HG03565 (cell line): ENCODE measurements around the gene CLEC2A.

ENCODE experiments used
- ATAC-seq: cut with Tn5 transposase; IDR thresholded peaks from one replicate; pipeline ENCODE4 v1.9.1; 2021; ENCODE audit warnings: mild to moderate bottlenecking, moderate library complexity; ENCODE audit not compliant: unreplicated experiment

The CLEC2A gene

DNA sequence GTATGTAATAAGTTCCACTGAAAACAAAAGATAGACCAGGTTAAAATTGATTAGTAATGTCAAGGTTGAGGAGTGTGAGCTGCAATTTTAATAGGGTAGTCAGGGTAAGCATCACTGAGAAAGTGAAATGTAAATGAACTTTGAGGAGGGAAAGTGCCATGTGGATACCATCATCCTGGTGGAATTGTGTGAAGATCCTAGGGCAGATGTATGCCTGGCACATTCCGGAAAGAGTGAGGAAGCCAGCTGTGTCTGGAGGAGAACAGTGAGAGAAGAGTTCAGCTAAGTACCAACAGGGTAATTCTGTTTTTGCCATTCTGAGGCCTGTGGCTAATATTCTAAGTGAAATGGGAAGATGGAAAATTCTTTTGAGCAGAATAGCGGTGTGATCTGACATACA is 2.9 kb upstream of the CLEC2A start:
- no peak for ATAC-seq

DNA sequence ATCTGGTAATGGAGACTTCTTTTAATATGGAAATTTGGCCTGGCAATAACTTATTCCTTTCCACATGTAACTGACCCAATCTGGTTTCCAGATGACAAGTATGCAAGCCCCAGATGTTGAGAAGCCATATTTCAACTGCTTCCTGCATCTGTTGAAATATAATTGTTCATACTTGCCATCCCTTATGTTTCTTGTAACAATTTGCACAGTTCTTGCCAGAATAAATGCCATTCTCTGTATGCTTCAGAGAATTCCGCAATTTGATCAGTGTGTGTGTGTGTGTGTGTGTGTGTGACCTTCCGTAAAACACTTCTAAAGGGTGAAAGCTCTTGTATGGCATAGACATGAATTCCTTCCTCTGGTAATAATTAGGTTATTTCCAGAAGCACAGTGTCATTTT is 1.8 kb upstream of the CLEC2A start:
- ATAC-seq: no peak

DNA sequence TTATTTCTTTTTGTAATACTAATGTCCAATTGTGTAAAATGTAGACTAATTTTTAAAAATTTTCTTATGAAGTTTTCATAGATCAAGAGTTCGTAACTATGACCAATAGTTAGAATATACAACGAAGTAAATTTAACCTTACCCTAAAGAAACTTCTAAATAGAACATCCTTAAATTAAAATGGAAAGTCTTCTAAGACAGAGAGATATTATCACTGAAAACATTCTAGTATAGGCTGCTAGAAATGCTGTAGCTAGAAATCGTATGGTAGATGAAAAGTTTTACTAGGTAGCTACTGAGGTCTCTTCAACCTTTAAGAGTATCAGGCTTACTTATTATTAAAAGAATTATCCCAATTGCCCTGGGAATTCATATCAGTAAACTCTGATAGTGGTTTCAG is 925 bp downstream of the CLEC2A start:
- no peak for ATAC-seq

DNA sequence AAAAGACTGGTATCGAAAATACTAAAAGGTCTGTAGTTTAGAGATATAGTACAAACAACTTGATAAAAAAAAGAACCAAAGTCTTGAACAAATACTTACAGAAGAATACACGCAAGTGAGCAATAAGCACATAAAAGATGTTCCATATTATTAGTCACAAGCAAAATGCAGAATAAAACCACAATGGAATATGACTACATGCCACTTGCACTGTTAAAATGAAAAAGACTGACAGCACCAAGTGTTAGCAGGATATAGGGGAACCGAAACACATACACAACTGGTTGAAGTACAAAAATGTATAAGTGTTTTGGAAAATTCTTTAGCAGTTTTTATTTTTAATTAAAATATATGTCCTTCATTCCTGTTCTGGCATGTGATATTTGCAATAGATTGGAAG is 3.6 kb downstream of the CLEC2A start:
- no peak for ATAC-seq

DNA sequence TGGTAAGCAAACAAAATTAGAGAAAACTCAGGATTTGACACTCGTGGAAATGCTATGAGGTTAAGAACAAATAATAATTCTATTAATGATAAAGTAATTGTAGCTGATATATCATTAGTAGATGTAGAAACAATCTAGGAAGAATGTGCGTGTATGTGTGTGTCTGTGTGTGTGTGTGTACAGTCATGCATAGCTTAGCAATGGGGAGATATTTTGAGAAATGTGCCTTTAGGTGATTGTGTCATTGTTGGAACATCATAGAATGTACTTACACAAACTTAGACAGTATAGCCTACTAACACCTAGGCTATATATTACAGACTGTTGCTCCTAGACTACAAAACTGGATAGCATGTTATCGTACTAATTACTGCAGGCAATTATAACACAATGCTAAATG is 5.3 kb downstream of the CLEC2A start:
- no peak for ATAC-seq

DNA sequence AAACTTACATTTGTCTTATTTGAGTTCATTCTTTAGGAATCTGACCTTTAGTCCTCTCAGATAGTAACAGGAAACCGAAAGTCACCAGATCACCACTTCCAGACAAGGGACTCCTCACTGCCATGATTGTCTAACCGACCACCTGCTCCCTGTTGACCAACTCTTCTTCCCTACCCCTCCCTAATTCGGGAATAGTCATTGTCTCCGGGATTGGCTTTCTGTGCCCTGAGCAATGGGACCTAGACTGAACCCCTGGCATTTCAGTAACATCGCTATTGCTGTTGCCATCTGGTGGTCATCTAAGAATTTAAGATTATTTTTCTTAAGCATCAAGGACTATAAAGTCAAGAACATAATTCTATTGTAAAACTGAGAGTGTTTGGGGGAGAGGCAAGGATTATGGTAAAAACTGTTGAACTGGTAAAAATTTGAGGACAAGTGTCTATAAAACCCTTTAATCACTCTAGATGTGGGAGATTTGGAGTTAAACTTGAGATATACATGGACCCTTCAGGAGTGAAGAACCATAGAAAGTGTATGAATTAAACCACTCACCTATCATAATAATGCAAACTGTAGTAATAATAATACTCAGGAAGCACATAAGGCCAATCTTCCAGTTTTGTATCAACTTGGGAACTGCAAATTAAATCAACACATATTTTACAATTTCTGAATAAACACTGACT is 6.3 kb downstream of the CLEC2A start:
- ATAC-seq: no peak

DNA sequence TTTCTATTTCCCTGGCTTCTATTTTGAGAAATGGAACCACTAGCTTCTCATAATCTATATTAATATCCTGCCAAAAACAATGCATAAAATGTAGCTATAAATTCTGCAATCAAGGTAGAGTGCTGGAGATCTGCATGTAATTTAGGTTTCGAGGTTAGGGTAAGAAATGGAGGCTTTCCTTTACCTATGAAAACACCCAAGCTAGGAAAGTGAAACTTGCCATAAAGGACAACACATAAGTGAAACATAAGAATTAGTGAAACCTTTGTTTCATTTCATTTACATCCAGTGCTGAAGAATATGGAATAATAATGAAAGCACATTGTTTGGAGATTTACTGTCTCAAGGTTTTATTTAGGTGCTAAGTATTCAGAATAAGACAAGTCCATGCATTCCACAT is 9.7 kb downstream of the CLEC2A start:
- ATAC-seq: no peak

DNA sequence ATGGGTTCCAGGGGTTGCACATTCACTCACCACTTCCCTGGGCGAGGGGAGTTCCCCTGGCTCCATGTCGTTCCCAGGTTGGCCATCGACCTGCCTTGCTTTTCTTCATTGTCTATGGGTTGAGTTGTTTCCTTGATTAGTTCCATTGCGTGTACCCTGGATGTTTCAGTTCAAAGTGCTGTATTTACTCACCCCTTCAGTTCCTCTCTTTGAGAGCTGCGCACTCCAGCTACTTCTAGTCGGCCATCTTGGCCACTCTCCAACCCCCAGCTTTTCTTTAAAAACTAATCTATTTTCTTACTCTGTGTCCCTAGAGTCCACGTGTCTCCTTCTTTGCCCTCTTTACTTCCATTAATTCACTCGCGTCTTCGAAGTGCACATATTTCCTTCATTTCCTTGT is 11.7 kb downstream of the CLEC2A start:
- no peak for ATAC-seq

DNA sequence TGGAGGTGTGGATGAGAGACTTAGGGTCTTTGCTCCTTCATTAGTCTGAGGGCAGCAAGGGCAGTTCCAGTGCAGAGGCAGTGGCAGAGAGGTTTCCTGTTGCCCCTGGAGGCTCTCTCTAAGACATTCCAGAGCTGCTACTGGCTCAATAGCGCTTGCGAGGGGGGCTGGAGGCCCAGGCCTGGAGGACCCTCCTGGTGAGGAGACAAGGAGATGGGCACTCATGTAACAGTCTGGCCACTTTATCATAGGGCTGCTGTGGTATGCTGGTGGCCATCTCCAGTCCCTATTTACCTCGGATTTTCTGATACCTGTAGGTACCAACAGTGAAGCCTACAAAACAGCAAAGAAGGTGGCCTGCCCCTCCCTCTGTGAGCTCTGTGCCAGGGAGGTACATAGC is 12.7 kb downstream of the CLEC2A start:
- ATAC-seq: no peak

DNA sequence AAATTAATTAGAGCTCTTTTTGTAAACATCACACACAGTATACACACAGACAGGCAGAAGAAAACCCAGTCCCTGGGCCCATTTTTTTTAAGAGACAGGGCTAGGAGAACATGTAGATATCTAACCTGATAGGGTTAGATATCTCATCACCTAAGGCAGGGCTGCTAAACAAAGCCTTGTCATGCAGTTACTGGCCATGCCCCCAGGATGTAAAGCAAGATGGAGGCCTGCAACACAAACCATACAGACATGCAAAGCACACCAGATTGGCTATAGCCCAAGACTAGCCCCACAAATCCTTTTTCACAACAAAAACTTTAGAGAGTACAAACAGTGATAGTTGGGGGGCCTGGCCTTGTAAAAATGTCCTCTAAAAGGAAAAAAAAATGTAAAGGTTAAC is 20.5 kb downstream of the CLEC2A start:
- ATAC-seq: no peak

DNA sequence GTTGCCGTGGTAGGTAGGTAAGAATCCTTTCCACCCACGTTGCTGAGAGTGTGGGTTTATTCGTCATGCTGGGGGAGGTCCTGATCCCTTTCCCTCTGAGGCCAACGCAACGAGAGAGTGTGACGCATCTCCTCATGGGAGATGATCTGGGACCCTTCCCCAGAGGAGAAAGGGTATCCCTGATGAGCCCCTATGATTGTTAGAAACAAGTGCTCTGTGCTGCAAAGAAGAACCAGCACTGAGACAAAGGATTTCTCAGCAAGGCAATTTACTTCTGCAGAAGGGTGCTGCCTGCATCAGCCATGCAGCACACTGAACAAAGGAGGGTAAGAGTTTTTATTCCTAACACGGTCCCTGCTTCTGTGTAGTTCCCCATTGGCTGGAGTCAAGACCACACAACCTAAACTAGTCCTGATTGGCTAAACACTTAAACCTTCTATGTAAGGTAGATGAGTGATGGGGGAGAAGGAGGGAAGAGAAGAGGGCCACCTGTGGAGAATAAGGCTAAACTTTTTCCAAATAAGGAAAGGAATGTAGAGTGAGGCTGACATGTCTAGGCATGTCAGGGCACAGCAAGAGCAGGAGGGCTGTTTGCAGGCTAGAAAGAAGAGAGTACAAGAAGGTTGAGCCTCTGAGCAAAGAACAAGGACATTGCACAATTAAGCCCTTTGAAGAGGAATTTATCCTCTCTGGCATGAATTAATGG is 21.3 kb downstream of the CLEC2A start:
- no peak for ATAC-seq

DNA sequence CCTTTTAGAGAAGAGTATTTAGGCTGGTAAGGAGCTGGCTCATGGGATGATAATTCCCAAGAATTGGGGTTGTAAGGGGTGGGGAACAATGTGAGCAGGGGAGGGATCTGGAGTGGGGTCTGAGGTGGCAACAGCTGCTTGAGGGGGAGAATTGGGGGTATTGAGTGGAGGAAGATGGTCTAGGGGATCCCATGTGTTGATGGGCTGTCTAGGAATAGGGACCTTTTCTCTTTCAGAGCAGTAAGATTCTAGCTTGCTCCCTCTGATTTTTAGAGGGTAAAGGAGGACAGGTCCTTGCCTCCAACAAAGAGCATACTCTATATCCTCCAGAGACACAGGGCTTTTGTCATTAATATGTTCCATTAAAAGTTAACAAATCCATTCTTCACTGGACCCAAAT is 22.4 kb downstream of the CLEC2A start:
- no peak for ATAC-seq

DNA sequence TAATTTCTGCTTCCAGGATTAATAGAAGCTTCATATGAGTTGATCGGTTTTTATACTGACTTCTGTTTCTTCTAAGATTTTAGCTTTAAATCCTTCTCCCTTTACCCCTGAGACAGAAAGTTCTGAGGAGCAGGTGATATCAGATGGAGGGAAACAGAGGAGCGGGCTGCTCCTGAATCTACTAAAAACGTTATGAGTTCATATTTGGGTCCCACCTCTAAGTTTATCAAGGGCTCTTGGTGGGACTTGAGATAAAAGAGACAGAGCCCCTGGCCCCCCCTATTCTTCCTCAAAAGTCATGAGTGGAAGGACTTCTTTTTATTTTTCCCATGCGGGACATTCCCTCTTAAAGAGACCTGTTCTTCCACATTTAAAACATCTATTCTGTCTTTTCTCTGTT is 23.8 kb downstream of the CLEC2A start:
- ATAC-seq: no peak

DNA sequence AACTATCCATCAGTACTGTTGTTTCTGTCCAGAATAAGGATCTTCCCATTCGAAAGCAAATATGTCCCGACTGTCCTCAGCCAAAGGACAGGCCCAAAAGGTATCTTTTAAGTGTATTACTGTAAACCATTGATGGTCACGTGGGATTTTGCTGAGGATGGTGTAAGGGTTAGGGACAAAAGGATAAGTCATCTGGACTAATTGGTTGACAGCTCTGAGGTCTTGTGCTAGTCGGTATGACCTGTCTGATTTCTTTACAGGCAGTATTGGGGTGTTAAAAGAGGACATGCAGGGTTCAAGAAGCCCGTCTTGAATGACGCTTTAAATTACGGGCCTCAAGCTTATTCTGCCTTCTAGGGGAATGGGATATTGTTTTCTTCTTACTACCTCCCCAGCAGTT is 24.4 kb downstream of the CLEC2A start:
- no peak for ATAC-seq

DNA sequence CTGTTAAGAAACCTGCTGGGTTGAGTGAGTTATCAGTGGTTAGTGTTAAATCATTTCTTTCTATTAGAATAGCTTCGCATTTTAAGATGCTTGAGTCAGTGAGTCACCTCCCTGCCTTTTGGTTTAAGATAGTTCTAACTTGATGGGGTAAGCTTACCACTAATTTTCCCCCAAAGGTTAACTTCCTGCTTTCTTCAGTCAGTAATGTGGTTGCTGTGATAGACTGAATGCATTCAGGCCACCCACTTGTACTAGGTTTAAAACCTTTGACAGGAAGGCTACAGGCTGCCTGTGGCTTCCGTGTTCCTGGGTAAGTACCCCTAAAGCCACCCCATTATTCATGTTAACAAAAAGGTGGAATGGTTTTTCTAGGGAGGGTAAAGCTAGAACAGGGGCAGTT is 25.3 kb downstream of the CLEC2A start:
- no peak for ATAC-seq

DNA sequence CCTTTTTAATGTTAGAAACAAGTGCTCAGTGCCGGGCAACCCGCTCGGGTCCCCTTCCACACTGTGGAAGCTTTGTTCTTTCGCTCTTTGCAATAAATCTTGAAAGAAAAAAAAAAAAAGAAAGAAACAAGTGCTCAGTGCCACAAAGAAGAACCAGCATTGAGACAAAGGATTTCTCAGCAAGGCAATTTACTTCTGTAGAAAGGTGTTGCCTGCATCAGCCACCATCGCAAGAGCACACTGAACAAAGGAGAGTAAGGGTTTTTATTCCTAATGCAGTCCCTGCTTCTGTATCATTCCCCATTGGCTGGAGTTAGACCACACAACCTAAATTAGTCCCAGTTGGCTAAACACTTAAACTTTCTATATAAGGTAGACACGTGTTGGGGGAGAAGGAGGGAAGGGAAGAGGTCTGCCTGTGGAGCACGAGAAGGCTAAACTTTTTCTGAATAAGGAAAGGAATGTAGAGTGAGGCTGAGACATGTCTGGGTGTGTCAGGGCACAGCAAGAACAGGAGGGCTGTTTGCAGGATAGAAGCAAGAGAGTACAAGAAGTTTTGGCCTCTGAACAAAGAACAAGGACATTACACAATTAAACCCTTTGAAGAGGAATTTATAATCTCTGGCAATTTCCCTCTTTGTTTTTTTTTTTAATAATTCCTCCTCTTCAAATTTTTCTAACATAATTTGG is 29.5 kb downstream of the CLEC2A start:
- ATAC-seq: no peak

DNA sequence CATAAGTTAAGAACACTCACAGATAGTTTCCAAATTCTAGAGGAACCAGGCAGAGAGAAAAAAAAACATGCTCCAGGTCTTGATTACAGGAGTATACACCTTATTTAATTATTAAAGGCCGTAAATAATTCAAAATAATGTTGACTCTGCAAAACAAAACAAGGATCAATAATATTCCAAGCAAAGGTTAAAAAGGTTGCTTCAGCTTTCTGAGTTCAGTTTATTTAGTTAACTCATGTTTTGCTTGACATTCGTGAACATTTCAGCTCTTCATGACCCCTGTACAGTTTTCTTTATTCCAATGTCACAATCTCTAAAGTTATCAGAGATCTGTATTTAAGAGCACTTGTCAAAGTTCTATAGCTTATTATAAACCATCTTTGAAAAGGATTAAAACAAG is 31.2 kb downstream of the CLEC2A start:
- no peak for ATAC-seq

DNA sequence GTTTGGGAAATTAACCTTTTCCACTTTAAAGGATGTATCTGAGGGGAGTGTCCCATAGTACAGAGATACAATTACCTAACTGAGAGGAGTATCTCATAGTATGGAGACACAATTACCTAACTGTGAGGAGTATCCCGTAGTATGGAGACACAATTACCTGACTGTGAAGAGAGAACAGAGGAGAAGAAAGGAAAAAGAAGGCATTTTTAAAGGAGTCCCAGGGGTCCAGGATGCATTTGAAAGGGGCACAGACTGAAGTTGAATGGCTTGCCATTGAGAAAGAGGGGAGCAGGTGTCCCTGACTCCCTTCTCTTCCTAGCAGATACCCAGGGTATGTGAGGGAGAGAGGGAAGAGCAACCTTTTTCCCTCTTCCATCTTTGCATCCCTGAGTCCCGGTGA is 33.0 kb downstream of the CLEC2A start:
- ATAC-seq: no peak

DNA sequence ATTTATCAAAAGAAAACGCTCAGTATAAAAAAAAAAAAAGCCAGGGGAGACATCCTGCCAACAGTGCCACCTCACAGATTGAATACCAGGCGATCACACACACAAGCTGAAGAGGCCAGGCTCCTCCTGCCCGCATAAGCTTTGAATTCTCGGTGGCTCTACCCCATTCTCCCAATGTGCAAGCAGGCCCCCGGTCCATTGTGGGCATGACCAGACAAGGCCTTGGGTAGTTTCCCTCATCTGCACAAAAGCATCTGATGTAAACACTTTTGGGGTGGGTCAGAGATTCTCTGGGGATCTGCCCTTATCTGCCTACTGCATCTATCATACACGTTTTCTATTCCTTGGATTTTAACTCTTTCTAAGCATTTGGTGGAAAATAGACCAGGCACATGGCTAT is 34.6 kb downstream of the CLEC2A start:
- no peak for ATAC-seq

DNA sequence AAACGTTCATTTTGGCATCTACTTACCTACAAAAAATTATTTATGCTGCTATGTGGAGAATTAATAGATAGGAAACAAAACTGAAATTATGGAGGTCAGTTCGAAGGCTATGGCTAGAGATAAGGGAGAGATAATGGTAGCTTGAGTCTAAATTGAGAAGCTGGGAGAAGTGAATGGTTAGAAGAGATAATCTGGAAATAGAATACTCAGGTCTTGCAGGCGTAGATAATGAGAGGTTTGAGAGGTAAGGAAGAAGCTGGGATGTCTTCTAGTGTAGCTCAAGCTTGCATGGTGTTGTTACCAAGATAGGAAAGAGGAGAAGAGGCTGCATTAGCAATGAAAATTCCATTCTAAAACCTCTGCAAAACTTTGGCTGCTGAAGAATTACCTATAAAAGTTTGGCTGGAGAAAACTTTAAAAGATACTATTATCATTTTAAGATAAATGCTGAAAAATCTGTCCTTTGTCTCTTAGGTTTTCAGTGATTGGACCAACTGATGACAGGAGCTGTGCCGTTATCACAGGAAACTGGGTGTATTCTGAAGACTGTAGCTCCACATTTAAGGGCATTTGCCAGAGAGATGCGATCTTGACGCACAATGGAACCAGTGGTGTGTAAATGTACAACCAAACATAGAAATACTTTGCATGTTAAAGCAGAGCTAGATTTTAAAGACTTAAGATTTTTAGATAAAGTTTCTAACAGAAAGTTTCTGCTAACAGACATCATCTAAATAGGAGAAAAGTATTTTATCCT is 36.8 kb downstream of the CLEC2A start:
- no peak for ATAC-seq

DNA sequence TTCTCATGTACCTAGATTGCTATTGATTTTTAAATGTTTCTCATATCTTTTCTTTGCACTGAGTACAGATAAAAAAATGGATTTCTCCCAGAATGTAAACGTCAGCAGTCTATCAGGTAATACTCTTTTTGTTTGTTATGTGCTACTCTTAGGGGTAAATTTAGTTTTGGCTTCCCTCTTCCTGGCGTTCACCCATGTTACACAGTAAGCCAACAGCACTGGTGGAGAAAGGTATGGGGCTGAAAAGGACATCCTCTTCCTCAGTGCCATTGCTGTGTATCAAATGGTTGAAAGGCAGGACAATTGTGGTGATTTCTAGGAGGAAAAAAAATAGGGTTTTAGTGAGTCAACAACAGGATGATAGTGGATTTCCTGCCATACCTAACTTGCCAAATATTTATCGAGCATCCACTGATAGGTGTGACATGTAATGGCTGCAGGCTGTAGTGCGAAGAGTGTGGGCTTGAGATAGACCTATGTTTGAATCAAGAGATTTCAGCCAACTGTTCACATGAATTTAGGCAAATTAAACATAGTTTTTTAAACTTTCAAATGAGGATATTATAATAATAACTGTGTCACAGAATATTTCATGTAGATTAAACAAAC is 43.4 kb downstream of the CLEC2A start:
- no peak for ATAC-seq
